CD14-positive monocyte (primary cell): ENCODE measurements around the gene SCARB1. TPM values are rescaled to one million over a fixed set of nuclear protein-coding genes. Genes with fewer than 3 reads are reported as not detected.
A peak's percentile ranks its signal among the peaks of the same experiment; 100 is the strongest.

Experiments
- DNase-seq, 3 donors: peaks; one replicate each; pipeline ENCODE4 v3.0.0-alpha.2; 2011 to 2022
- H2AFZ ChIP-seq: 2 replicates; pipeline ENCODE4 v1.6.0; 2012; ENCODE audit warnings: mild to moderate bottlenecking, low read depth, low read length, inconsistent platforms; ENCODE audit not compliant: insufficient read depth, poor library complexity, severe bottlenecking
- H3K27ac ChIP-seq, 2 donors: 1 replicate in 1 of 2; 2 replicates in 1 of 2; pipeline ENCODE4 v1.5.1; 2012 to 2013; ENCODE audit warnings: low read length in 2 of 2, control low read depth in 1 of 2, inconsistent platforms in 1 of 2, low read depth in 1 of 2, mild to moderate bottlenecking in 1 of 2
- H3K27me3 ChIP-seq, 2 donors: one replicate each; pipeline versions ENCODE4 v1.6.0 to v1.6.1; 2011 to 2013; ENCODE audit warnings: low read length in 2 of 2; ENCODE audit not compliant: control insufficient read depth in 2 of 2, insufficient read depth in 2 of 2
- H3K36me3 ChIP-seq, 2 donors: replicated peaks in 1 of 2; 1 replicate in 1 of 2; 2 replicates in 1 of 2; pipeline versions ENCODE4 v1.5.1 to v1.6.1; 2012 to 2013; ENCODE audit warnings: low read length in 2 of 2, control low read depth in 1 of 2, inconsistent platforms in 1 of 2, mild to moderate bottlenecking in 1 of 2; ENCODE audit not compliant: insufficient read depth in 2 of 2, control insufficient read depth in 1 of 2
- H3K4me1 ChIP-seq, 2 donors: 1 replicate in 1 of 2; 2 replicates in 1 of 2; pipeline versions ENCODE4 v1.5.1 to v1.6.1; 2012 to 2013; ENCODE audit warnings: low read length in 2 of 2, control low read depth in 1 of 2, inconsistent platforms in 1 of 2, mild to moderate bottlenecking in 1 of 2, moderate library complexity in 1 of 2; ENCODE audit not compliant: insufficient read depth in 2 of 2, control insufficient read depth in 1 of 2
- H3K4me2 ChIP-seq: replicated peaks from 2 replicates; pipeline ENCODE3; 2012; ENCODE audit warnings: low read length, moderate library complexity, mild to moderate bottlenecking; ENCODE audit not compliant: poor library complexity, severe bottlenecking; ENCODE audit errors: extremely low read depth
- H3K4me3 ChIP-seq, 3 experiments: fragments of 200-600 bp in 1 of 3; sonication (generic) in 1 of 3; replicated peaks in 1 of 3; 1 replicate in 2 of 3; 2 replicates in 1 of 3; pipeline ENCODE4 v1.5.1; 2011 to 2013; ENCODE audit warnings: low read length in 3 of 3, mild to moderate bottlenecking in 3 of 3, control low read depth in 2 of 3, low read depth in 2 of 3, inconsistent platforms in 1 of 3, moderate library complexity in 1 of 3
- H3K79me2 ChIP-seq: 2 replicates; pipeline ENCODE4 v1.6.0; 2012; ENCODE audit warnings: mild to moderate bottlenecking, control low read depth, inconsistent platforms, low read length, moderate library complexity; ENCODE audit not compliant: insufficient read depth
- H3K9ac ChIP-seq: 2 replicates; pipeline ENCODE4 v1.6.0; 2017; ENCODE audit warnings: low read length, mild to moderate bottlenecking; ENCODE audit not compliant: insufficient read depth, poor library complexity, severe bottlenecking
- H3K9me3 ChIP-seq, 2 donors: replicated peaks in 1 of 2; 1 replicate in 1 of 2; 2 replicates in 1 of 2; pipeline versions ENCODE4 v1.5.1 to v1.6.1; 2012 to 2013; ENCODE audit warnings: low read length in 2 of 2, control low read depth in 1 of 2; ENCODE audit not compliant: control insufficient read depth in 1 of 2, insufficient read depth in 1 of 2
- H4K20me1 ChIP-seq: 2 replicates; pipeline ENCODE4 v1.6.0; 2012; ENCODE audit warnings: mild to moderate bottlenecking, low read length, control low read depth, moderate library complexity; ENCODE audit not compliant: insufficient read depth
- H3K27ac Mint-ChIP-seq, 7 donors: one replicate each; pipeline ENCODE4 v1.8.0; 2020; ENCODE audit warnings: mild to moderate bottlenecking in 7 of 7, mixed read lengths in 7 of 7, moderate library complexity in 6 of 7, inconsistent platforms in 2 of 7
- H3K27me3 Mint-ChIP-seq, 3 donors: one replicate each; pipeline ENCODE4 v1.8.0; 2021 to 2022; ENCODE audit warnings: low read depth in 3 of 3, mild to moderate bottlenecking in 3 of 3, mixed read lengths in 3 of 3, moderate library complexity in 3 of 3, inconsistent platforms in 1 of 3
- H3K36me3 Mint-ChIP-seq, 2 donors: one replicate each; pipeline ENCODE4 v1.8.0; 2020; ENCODE audit warnings: mixed read lengths in 2 of 2, inconsistent platforms in 1 of 2, mild to moderate bottlenecking in 1 of 2
- H3K4me1 Mint-ChIP-seq: one replicate; pipeline ENCODE4 v1.8.0; 2020; ENCODE audit warnings: mild to moderate bottlenecking, mixed read lengths
- H3K4me3 Mint-ChIP-seq, 2 donors: one replicate each; pipeline ENCODE4 v1.8.0; 2020; ENCODE audit warnings: mild to moderate bottlenecking in 2 of 2, mixed read lengths in 2 of 2, moderate library complexity in 1 of 2
- H3K9me3 Mint-ChIP-seq, 7 donors: one replicate each; pipeline ENCODE4 v1.8.0; 2020 to 2022; ENCODE audit warnings: mixed read lengths in 7 of 7, mild to moderate bottlenecking in 6 of 7, moderate library complexity in 6 of 7, inconsistent platforms in 2 of 7
- CTCF ChIP-seq: fragments of 200-600 bp; IDR thresholded peaks from one replicate; pipeline ENCODE4 v1.8.0; 2022; ENCODE audit warnings: antibody characterized with exemption, mild to moderate bottlenecking
- WGBS: methylation state at CpG from one replicate; pipeline ENCODE4 v1.1.5; 2013; ENCODE audit warnings: missing lambda C conversion rate; ENCODE audit not compliant: insufficient coverage; 5-methylcytosine and 5-hydroxymethylcytosine counted together
- intact Hi-C, 2 donors: fragments of 100-400 bp; cut with micrococcal nuclease; formaldehyde crosslinking; loops; one replicate each; pipeline versions ENCODE4 v1.15.0 to v1.15.1; 2023
- polyA plus RNA-seq, 3 donors: library from polyadenylated mRNA; depleted of rRNA in 1 of 3; unstranded in 2 of 3; stranded (reverse) in 1 of 3; fragments of 300-500 nt in 2 of 3; fragments of >200 nt in 1 of 3; fragmentation: Illumina TruSeq in 2 of 3; gene quantifications; 1 replicate in 2 of 3; 2 replicates in 1 of 3; pipeline ENCODE4 v1.2.3, GENCODE V29; 2012 to 2021

Gene SCARB1
- polyA plus RNA-seq, 3 donors = 13.1 to 34.3 (median 15.2) TPM

GRCh38 chr12:124795081-124795948 is 68.3 kb downstream of the SCARB1 start:
- peaks cover 53 to 64% of the 10 kb centered on the region in 2 donors for H3K36me3 Mint-ChIP-seq
- no peaks in the 10 kb centered on the region for H3K27me3 ChIP-seq
- H4K20me1 ChIP-seq = no peaks in the 10 kb centered on the region
- H3K79me2 ChIP-seq = no peaks in the 10 kb centered on the region
- H3K4me1 ChIP-seq = peaks cover 24 to 26% of the 10 kb centered on the region in 2 donors
- H3K4me3 ChIP-seq = no peak overlapping the region
- TF ChIP-seq CTCF = no peak
- no peak overlapping the region for H3K27ac ChIP-seq
- H3K4me2 ChIP-seq = no peak overlapping the region
- intact Hi-C loops = no loop called here
- no peak overlapping the region for H2AFZ ChIP-seq
- no peaks in the 10 kb centered on the region for H3K9me3 ChIP-seq
- H3K36me3 ChIP-seq = peaks cover 20 to 39% of the 10 kb centered on the region in 2 donors
- no peak overlapping the region for H3K4me3 Mint-ChIP-seq
- no peaks in the 10 kb centered on the region for H3K27me3 Mint-ChIP-seq
- H3K9ac ChIP-seq = no peak overlapping the region
- H3K9me3 Mint-ChIP-seq = peaks cover 0 to 3% (median 0%) of the 10 kb centered on the region in 7 donors
- WGBS = 100% methylated on average over 4 of the region's 6 CpGs
- H3K4me1 Mint-ChIP-seq = peaks cover 33% of the 10 kb centered on the region
- H3K27ac Mint-ChIP-seq = peak overlapping the region in 4 of 7 donors; percentile 13 to 63 (median 21)
- no peak for DNase-seq

GRCh38 chr12:124792961-124793441 is 70.7 kb downstream of the SCARB1 start:
- Mint-ChIP-seq H3K36me3 (peaks cover 50 to 57% of the 10 kb centered on the region in 2 donors), H3K4me1 (peaks cover 33% of the 10 kb centered on the region), H3K4me3 (no peak overlapping the region), H3K27me3 (no peaks in the 10 kb centered on the region), H3K27ac (no peak overlapping the region), H3K9me3 (peaks cover 0 to 2% (median 0%) of the 10 kb centered on the region in 7 donors)
- intact Hi-C loops = no loop called here
- peaks cover 24 to 26% of the 10 kb centered on the region in 2 donors for H3K4me1 ChIP-seq
- no peaks in the 10 kb centered on the region for H3K9me3 ChIP-seq
- DNase-seq = no peak
- H3K79me2 ChIP-seq = no peaks in the 10 kb centered on the region
- TF ChIP-seq CTCF = no peak
- H3K36me3 ChIP-seq = peaks cover 28 to 41% of the 10 kb centered on the region in 2 donors
- no peak overlapping the region for H3K4me2 ChIP-seq
- 97% methylated on average over 7 of the region's 15 CpGs for WGBS
- H2AFZ ChIP-seq = no peak overlapping the region
- H3K4me3 ChIP-seq = no peak overlapping the region
- H4K20me1 ChIP-seq = no peaks in the 10 kb centered on the region
- H3K27me3 ChIP-seq = no peaks in the 10 kb centered on the region
- H3K9ac ChIP-seq = no peak overlapping the region
- H3K27ac ChIP-seq = no peak overlapping the region
